Measurements from ENCODE around the gene RAB36.

The RAB36 gene

DNA sequence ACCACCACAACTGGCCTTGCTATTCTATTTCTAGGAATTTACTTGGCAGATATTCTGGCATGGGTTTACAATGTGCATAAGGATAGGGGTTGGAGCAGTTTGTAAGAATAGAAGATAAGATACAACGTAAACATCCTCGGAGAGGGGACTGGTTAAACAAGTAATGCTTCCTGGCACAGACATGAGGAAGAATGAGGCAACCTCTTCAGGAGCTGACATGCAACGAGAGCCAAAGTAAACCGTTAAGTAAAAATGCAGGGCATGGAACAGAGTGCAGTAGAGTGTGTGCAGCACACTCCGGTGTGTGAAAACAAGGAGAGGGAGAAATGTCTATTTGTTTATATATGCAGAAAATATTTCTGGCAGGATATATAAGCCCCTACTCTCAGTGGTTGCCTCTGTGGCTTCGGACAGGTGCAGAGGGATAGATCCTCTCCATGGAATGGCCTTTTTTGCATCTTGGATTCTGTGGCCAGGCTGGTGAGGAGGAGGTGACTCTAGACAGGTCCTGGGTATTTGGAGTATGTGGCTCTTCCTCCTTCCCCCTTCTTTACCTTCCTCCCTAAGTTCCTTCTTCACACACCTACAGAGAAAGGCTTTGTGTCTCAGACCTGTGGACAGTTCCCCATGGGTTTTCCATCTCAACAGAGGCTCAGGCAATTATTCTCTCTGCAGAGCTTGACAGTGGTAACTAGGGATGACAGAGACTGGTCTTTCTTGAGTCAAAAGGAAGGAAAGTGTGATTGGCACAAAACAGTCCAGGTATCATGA lies 2.5 kb downstream of the RAB36 start:
- peak; percentile 10 for DNase-seq (ENCODE audit: low read depth)
- no peak overlapping the region for H3K4me3 ChIP-seq (ENCODE audit: control insufficient read depth, low read depth, low read length)
- TF ChIP-seq, protein P1, sequence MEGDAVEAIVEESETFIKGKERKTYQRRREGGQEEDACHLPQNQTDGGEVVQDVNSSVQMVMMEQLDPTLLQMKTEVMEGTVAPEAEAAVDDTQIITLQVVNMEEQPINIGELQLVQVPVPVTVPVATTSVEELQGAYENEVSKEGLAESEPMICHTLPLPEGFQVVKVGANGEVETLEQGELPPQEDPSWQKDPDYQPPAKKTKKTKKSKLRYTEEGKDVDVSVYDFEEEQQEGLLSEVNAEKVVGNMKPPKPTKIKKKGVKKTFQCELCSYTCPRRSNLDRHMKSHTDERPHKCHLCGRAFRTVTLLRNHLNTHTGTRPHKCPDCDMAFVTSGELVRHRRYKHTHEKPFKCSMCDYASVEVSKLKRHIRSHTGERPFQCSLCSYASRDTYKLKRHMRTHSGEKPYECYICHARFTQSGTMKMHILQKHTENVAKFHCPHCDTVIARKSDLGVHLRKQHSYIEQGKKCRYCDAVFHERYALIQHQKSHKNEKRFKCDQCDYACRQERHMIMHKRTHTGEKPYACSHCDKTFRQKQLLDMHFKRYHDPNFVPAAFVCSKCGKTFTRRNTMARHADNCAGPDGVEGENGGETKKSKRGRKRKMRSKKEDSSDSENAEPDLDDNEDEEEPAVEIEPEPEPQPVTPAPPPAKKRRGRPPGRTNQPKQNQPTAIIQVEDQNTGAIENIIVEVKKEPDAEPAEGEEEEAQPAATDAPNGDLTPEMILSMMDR (IDR thresholded peaks at IDR 0.05; ENCODE audit: control insufficient read depth, insufficient read depth, low read depth, low read length, missing control alignments), result no peak

DNA sequence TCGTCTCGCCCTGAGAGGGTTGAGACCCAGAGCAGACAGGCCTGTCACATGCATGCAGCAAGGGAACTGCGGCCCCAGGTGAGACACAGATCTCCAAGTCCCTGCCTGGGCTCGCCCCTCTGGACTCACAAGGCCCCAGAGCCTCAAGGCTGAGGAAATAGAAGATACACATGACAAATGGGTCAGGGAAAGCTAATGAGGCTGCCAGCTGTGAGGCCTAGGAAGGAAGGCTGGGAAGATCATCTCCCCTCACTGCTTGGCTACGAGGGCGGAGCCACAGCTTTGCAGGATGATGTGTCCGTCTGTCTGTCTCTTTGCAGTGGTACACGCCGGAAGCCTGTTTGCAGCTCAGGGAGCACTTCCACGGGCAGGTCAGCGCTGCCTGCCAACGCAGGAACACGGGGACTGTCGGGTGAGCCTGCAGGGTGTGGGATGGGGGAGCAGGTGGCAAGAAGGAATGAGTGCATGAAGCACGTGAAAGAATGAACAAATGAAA lies 4.5 kb downstream of the RAB36 start:
- TF ChIP-seq, protein P1 (IDR thresholded peaks at IDR 0.05; ENCODE audit: control insufficient read depth, insufficient read depth, low read depth, low read length, missing control alignments), result no peak
- no peak for DNase-seq (ENCODE audit: low read depth)
- H3K4me3 ChIP-seq (ENCODE audit: control insufficient read depth, low read depth, low read length), result no peak overlapping the region

DNA sequence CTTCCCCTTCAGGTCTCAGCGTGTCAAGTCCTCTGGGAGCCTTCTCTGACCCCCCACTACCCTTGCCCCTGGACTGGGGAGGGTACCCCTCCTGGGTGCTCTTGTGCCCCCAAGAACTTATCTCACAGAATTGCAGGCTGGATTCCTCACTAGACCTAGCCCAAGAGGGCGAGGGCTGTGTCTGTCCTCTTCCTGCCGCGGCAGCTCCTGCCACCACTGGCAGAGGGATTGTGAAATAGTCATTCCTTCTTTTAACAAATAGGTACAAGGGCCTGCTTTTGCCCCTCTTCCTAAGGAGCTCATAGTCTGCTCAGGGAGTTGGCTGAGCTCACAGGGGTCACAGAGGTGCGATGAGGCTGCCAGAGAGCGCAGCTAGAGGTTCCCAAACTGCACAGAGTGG lies 5.5 kb downstream of the RAB36 start:
- TF ChIP-seq, protein P1 (IDR thresholded peaks at IDR 0.05; ENCODE audit: control insufficient read depth, insufficient read depth, low read depth, low read length, missing control alignments), result no peak
- no peak overlapping the region for H3K4me3 ChIP-seq (ENCODE audit: control insufficient read depth, low read depth, low read length)
- no peak for DNase-seq (ENCODE audit: low read depth)

DNA sequence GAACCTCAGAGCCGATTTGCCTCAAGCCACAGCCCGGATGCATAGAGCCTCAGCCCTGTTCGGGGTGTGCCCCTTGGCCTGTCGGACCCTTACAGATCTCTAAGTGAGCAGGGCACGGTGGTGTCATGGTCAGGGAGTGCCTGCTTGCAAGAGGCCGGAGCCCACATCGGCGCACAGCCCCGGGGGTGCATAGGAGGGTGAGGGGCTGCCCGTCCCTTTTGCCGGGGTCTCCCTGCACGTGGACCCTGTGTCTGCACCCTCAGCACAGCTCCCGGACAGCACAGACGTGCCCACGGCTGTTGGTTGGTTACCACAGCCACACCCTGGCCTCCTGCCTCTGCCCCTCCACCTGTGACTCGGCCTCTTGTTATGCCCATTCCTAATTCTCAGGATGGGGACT lies 6.5 kb downstream of the RAB36 start:
- TF ChIP-seq, protein P1 (IDR thresholded peaks at IDR 0.05; ENCODE audit: control insufficient read depth, insufficient read depth, low read depth, low read length, missing control alignments), result no peak
- no peak for DNase-seq (ENCODE audit: low read depth)
- H3K4me3 ChIP-seq (ENCODE audit: control insufficient read depth, low read depth, low read length), result no peak overlapping the region

DNA sequence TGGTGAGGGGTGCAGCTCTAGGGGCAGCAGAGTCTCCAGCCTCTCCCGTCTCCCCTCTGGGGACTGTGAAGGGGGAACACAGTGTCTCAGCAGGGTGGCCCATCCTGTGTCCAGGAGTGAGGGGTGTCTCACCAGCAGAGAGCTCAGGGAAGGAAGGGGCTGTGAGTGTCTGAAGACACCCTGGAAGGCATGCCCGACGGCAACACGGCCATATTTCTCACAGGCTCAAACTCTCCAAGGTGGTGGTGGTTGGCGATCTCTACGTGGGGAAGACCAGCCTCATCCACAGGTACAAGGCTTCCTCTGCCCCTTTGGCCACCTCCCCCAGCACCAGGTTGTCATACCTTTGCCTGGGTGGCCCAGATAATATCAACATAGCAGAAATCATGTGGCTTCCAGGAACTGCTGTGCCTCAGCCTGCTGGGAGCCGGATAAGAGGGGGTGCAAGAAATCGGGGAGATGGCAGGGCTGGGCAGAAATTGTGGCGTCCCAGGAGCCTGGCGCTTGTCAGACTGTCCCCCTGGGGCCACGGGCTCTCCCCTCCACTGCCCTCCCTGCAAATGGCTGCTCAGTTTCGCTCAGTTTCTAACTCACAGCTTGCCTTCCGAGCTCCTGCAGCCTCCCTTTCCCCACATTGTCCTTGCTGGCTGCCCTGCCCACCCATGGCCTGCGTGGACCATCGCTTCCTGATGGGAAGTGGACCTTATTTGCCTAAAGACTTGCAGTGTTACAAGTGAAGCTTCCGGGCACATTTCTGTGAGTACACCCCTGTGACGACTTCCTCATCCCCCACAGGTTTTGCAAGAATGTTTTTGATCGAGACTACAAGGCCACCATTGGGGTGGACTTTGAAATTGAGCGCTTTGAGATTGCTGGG lies 7.2 kb downstream of the RAB36 start:
- TF ChIP-seq, protein P1 (IDR thresholded peaks at IDR 0.05; ENCODE audit: control insufficient read depth, insufficient read depth, low read depth, low read length, missing control alignments), result no peak
- no peak overlapping the region for H3K4me3 ChIP-seq (ENCODE audit: control insufficient read depth, low read depth, low read length)
- no peak for DNase-seq (ENCODE audit: low read depth)

DNA sequence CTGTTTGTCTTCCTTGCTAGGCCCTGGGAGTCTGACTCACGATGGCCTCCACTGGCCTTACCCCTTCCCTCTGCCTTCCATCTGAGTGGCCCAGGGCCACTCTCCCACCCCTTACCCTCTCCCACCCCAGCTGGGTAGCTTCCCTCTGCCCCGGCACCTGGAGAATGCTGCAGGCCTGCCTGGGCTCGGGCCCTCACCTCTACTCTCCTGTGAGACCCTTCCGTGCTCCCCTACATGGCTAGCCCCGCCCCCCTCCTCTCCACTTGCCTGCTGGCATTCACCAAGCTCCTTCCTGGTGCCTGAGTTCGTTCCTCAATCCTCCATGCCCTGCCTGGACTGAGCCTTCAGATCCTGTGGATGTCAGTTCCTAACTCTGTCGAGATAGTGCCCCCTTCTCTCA lies 8.7 kb downstream of the RAB36 start:
- DNase-seq (ENCODE audit: low read depth), result no peak
- TF ChIP-seq, protein P1 (IDR thresholded peaks at IDR 0.05; ENCODE audit: control insufficient read depth, insufficient read depth, low read depth, low read length, missing control alignments), result no peak
- no peak overlapping the region for H3K4me3 ChIP-seq (ENCODE audit: control insufficient read depth, low read depth, low read length)

Data from AG09309 (cell line).